ENCODE data around the gene ZKSCAN5.
"Not testable (repeated sequence)": the region's sequence is repeated elsewhere in the genome, so short reads cannot be mapped to it uniquely, and the experiment has no call there.

The ZKSCAN5 gene

DNA sequence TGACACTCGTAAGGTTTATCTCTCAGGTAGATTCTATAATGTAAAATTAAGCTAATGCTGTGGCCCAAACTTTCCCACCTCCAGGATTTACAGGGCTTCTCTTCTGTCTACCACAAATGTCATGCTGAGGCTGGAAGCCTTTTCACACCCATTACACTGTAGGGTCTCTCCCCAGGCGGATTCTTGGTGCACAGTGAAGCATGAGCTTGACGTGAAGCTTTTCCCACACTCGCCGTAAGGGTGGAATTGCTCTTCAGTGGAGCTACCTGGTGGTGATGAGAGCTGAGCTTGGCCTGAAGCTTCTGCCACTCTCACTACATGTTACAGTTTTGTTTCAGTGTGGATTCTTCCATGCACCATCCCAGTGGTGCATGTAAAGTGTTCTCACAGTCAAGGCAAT lies 36.1 kb downstream of the ZKSCAN5 start:
- no peak for DNase-seq (ENCODE audit: low read depth)
- no peak for TF ChIP-seq CTCF (IDR thresholded peaks at IDR 0.05; ENCODE audit: insufficient read depth, low read depth, low read length, missing control alignments)
- H3K4me3 ChIP-seq (ENCODE audit: low read length), result no peak overlapping the region

DNA sequence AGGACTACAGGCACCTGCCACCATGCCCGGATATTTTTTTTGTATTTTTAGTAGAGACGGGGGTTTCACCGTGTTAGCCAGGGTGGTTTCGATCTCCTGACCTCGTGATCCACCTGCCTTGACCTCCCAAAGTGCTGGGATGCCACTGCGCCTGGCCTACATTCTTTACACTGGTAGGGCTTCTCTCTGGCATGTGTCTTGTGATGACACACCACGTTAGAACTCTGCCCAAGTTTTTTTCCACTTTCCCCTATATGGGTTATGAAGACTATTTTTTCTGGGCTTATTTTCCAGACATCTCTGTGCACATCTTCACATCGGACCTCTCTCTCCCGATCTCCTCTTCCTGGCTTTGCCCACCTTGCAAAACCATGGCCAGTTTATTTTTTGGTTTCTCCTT lies 36.8 kb downstream of the ZKSCAN5 start:
- H3K4me3 ChIP-seq (ENCODE audit: low read length), result no peak overlapping the region
- DNase-seq (ENCODE audit: low read depth), result no peak
- TF ChIP-seq CTCF (IDR thresholded peaks at IDR 0.05; ENCODE audit: insufficient read depth, low read depth, low read length, missing control alignments), result no peak

GRCh38 chr7:99543081-99543671 lies 38.7 kb downstream of the ZKSCAN5 start:
- TF ChIP-seq CTCF (IDR thresholded peaks at IDR 0.05; ENCODE audit: insufficient read depth, low read depth, low read length, missing control alignments), result no peak
- no peak overlapping the region for H3K4me3 ChIP-seq (ENCODE audit: low read length)
- DNase-seq (ENCODE audit: low read depth), result no peak

DNA sequence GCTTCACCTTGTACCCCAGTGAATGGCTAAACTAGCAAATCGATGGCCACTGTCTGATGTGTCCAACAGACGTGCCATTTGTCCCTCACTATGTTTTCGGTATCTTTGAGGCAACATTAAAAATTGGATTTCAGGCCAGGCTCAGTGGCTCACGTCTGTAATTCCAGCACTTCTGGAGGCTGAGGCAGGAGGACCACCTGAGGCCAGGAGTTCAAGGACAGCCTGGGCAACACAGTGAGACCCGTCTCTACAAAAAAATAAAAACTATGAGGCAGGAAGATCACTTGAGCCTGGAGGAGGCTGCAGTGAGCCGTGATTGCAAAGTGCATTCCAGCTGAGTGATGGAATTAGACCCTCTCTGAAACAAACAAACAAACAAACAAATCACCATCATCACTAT lies 39.5 kb downstream of the ZKSCAN5 start:
- no peak for DNase-seq (ENCODE audit: low read depth)
- H3K4me3 ChIP-seq (ENCODE audit: low read length), result no peak overlapping the region
- TF ChIP-seq CTCF (IDR thresholded peaks at IDR 0.05; ENCODE audit: insufficient read depth, low read depth, low read length, missing control alignments), result no peak

DNA sequence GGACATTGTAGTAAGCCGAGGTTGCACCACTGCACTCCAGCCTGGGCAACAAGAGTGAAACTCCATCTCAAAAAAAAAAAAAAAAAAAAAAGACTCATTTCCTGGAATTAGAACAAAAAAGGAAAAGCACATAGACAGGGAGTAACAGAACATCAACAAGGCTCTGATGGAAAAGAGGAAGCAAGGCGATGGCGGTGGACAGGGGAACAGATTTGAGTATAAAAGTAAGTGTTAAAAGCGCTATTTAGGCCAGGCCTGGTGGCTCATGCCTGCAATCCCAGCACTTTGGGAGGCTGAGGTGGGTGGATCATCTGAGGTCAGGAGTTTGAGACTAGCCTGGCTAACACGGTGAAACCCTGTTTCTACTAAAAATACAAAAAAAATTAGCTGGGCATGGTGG lies 40.8 kb downstream of the ZKSCAN5 start:
- DNase-seq (ENCODE audit: low read depth); H3K4me3 ChIP-seq (ENCODE audit: low read length): not testable (repeated sequence)

DNA sequence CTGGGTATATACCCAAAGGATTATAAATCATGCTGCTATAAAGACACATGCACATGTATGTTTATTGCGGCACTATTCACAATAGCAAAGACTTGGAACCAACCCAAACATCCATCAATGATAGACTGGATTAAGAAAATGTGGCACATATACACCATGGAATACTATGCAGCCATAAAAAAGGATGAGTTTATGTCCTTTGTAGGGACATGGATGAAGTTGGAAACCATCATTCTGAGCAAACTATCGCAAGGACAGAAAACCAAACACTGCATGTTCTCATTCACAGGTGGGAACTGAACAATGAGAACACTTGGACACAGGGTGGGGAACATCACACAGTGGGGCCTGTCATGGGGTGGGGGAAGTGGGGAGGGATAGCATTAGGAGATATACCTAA lies 45.1 kb downstream of the ZKSCAN5 start:
- not testable (repeated sequence) for H3K4me3 ChIP-seq (ENCODE audit: low read length); DNase-seq (ENCODE audit: low read depth)

DNA sequence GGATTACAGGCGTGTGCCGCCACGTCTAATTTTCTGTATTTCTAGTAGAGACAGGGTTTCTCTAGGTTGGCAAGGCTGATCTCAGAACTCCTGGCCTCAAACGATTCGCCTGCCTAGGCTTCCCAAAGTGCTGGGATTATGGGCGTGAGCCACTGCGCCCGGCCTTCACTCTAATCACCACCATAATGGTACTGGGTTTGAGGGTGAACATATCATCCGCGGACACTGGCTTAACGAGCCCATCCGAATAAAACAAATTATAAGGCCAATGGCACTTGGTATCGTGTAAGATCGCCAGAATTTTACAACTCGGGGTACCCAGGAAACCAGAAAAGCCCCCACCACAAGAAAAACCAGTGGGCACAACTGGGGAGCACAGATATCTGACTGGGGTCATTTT lies 46.9 kb downstream of the ZKSCAN5 start:
- H3K4me3 ChIP-seq (ENCODE audit: low read length), result peak overlapping the region; percentile 98
- TF ChIP-seq CTCF (IDR thresholded peaks at IDR 0.05; ENCODE audit: insufficient read depth, low read depth, low read length, missing control alignments), result no peak
- peak; percentile 11 for DNase-seq (ENCODE audit: low read depth)

DNA sequence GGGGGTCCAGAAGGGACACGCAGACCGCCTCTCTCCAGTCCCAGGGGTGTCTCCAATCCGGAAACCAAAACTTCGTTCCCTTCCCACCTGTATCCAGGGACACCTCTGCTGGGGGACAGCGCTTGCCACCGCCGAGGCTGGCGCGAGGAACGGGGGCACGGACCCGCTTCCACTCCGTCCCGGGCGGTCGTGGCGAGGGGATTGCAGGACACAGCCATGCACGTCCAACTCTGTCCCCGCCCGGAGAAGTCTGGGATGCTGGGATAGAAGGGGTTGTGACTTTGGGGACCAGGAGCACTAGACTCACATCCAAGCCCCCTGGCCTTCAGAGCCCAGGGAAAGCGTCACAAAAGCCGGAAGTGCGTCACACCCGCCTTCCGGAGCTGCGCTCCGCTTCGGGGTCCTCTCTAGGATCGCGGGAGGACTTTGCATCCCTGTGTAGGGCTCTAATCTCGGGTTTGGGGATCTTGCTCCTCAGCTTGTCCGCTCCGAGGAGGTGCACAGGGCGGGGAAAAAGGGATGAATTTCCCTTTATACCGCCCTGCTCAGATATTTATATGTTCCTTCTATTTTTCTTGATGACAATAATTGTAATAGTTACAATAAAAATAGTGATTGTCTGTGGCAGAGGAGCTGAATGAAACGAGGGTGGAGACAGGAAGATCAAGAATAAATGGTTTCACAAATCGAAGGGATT lies 47.5 kb downstream of the ZKSCAN5 start, which contains the start of gene FAM200A:
Gene FAM200A (minus strand): TSS at position 348 of the 697 bp plus-strand sequence. CDS start 3,707 bp downstream, outside the sequence.
- TF ChIP-seq CTCF (IDR thresholded peaks at IDR 0.05; ENCODE audit: insufficient read depth, low read depth, low read length, missing control alignments), result no peak

More for the DNA sequence above, 47.5 kb downstream of the ZKSCAN5 start, which contains the start of gene FAM200A:
- peak within 1 kb of the TSS; percentile 98 for H3K4me3 ChIP-seq (ENCODE audit: low read length)
- peak; percentile 90 for DNase-seq (ENCODE audit: low read depth)
